ENCODE measurements around the gene TPMT. TPM values are rescaled to one million over a fixed set of nuclear protein-coding genes. Genes with fewer than 3 reads are reported as not detected.

Gene TPMT
- total RNA-seq, 1 experiment from 2014 or later = 13.3 TPM

GRCh38 chr6:18081025-18081668, 73.7 kb downstream of the TPMT start:
- H2BK12ac ChIP-seq (ENCODE audit: insufficient read length, low read depth, low read length) = no peak overlapping the region
- no peak overlapping the region for H3K4me2 ChIP-seq (ENCODE audit: insufficient read depth, insufficient read length, low read length)
- no peak overlapping the region for H3K56ac ChIP-seq (ENCODE audit: insufficient read length, low read depth, low read length)
- no peak overlapping the region for H3K23ac ChIP-seq (ENCODE audit: insufficient read length, low read depth, low read length)
- H2BK20ac ChIP-seq (ENCODE audit: low read depth, low read length, poor library complexity, severe bottlenecking) = no peak overlapping the region
- no peaks in the 10 kb centered on the region for H3K27me3 ChIP-seq (ENCODE audit: insufficient read depth, low read length)
- no peak overlapping the region for H3K18ac ChIP-seq (ENCODE audit: insufficient read length, low read depth, low read length)
- Mint-ChIP-seq H3K27me3 (ENCODE audit: low read depth) (no peaks in the 10 kb centered on the region), H3K4me1 (no peaks in the 10 kb centered on the region), H3K9me3 (no peaks in the 10 kb centered on the region; a peak in 1 of 5 replicates), H3K4me3 (no peak overlapping the region), H3K36me3 (ENCODE audit: insufficient read depth in 1 of 3, low read depth in 3 of 3) (no peaks in the 10 kb centered on the region), H3K27ac (no peak overlapping the region)
- no peaks in the 10 kb centered on the region for H3K9me3 ChIP-seq (ENCODE audit: control insufficient read depth, low read depth, low read length)
- no peak overlapping the region for H3K9ac ChIP-seq (ENCODE audit: extremely low read depth, insufficient read length, low read length)
- no peak overlapping the region for H2BK5ac ChIP-seq (ENCODE audit: insufficient read length, low read length)
- H2BK15ac ChIP-seq (ENCODE audit: low read depth, low read length) = no peak overlapping the region
- no peak overlapping the region for H3K14ac ChIP-seq (ENCODE audit: insufficient read depth, low read length)
- no CpG with 5 or more reads among the region's 11 CpGs for WGBS (ENCODE audit: extremely low coverage, insufficient read length, low lambda C conversion rate)
- TF ChIP-seq, protein P1, sequence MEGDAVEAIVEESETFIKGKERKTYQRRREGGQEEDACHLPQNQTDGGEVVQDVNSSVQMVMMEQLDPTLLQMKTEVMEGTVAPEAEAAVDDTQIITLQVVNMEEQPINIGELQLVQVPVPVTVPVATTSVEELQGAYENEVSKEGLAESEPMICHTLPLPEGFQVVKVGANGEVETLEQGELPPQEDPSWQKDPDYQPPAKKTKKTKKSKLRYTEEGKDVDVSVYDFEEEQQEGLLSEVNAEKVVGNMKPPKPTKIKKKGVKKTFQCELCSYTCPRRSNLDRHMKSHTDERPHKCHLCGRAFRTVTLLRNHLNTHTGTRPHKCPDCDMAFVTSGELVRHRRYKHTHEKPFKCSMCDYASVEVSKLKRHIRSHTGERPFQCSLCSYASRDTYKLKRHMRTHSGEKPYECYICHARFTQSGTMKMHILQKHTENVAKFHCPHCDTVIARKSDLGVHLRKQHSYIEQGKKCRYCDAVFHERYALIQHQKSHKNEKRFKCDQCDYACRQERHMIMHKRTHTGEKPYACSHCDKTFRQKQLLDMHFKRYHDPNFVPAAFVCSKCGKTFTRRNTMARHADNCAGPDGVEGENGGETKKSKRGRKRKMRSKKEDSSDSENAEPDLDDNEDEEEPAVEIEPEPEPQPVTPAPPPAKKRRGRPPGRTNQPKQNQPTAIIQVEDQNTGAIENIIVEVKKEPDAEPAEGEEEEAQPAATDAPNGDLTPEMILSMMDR (conservative IDR thresholded peaks at IDR 0.05) = no peak
- H4K91ac ChIP-seq (ENCODE audit: insufficient read length, low read depth, low read length) = no peak overlapping the region
- H2AFZ ChIP-seq (ENCODE audit: low read length) = no peak overlapping the region
- H3K23me2 ChIP-seq (ENCODE audit: insufficient read length, low read depth, low read length, poor library complexity, severe bottlenecking) = no peaks in the 10 kb centered on the region
- DNase-seq = no peak
- no peaks in the 10 kb centered on the region for H3K79me1 ChIP-seq (ENCODE audit: insufficient read depth, low read depth, low read length, poor library complexity, severe bottlenecking)
- H4K20me1 ChIP-seq (ENCODE audit: control insufficient read depth, insufficient read depth, insufficient read length) = no peaks in the 10 kb centered on the region
- H4K8ac ChIP-seq (replicated peaks; ENCODE audit: insufficient read length, low read depth, low read length) = no peak overlapping the region
- H2BK120ac ChIP-seq (ENCODE audit: low read depth, low read length, poor library complexity, severe bottlenecking) = no peak overlapping the region
- no peak overlapping the region for H2AK5ac ChIP-seq (ENCODE audit: insufficient read length, low read length)
- H4K5ac ChIP-seq (ENCODE audit: insufficient read length, low read depth, low read length) = no peak overlapping the region
- H3K27ac ChIP-seq (ENCODE audit: insufficient read length, low read depth, low read length) = no peak overlapping the region
- no peaks in the 10 kb centered on the region for H3K79me2 ChIP-seq (ENCODE audit: insufficient read depth, low read length)
- no peaks in the 10 kb centered on the region for H3K4me1 ChIP-seq (ENCODE audit: insufficient read depth, low read length)
- H3K4ac ChIP-seq (ENCODE audit: low read depth, low read length) = no peak overlapping the region
- no peak overlapping the region for H3T11ph ChIP-seq (ENCODE audit: low read length)
